Fibroblast of lung (primary cell): ENCODE results near the gene SLC29A4.
"Not testable (repeated sequence)": the region's sequence is repeated elsewhere in the genome, so short reads cannot be mapped to it uniquely, and the experiment has no call there.

Experiments used
- CTCF ChIP-seq, 2 donors: IDR thresholded peaks in 1 of 2; conservative IDR thresholded peaks in 1 of 2; 1 replicate in 1 of 2; 2 replicates in 1 of 2; pipeline ENCODE4 v1.5.1; 2011 to 2012; ENCODE audit warnings: low read length in 2 of 2, control low read depth in 1 of 2, inconsistent platforms in 1 of 2, low read depth in 1 of 2, mild to moderate bottlenecking in 1 of 2
- EZH2 ChIP-seq: IDR thresholded peaks from 2 replicates; pipeline ENCODE4 v1.5.1; 2012; ENCODE audit warnings: low read length, control low read depth, mild to moderate bottlenecking; ENCODE audit errors: missing control alignments

DNA sequence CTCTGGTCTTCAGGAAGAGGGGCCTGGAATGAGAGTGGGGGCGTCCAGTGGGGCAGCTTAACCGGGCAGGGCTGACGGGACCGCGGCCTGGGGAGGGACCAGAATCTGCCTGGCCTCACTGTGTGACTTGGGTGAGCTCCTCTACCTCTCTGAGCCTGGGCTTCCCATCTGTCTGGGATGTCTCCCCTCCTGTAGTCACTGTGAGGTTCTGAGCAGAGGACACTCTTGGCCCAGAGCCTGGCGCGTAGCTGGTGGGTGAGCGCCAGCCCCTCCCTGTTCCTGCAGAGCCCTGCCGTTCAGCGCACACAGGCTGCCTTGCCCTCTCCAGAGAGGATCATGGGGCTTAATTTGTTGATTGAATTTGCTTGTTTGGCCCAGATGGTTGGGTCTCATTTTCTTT is 7.2 kb upstream of the SLC29A4 start:
- TF ChIP-seq CTCF (conservative IDR thresholded peaks at IDR 0.05 in 1 of 2, IDR thresholded peaks at IDR 0.05 in 1 of 2; ENCODE audit: low read depth in 1 of 2, low read length in 2 of 2); EZH2: not testable (repeated sequence)
